RPMI8226 (cell line): ENCODE measurements around the gene CXCL9.
"Not testable (repeated sequence)": the region's sequence is repeated elsewhere in the genome, so short reads cannot be mapped to it uniquely, and the experiment has no call there.

Experiments used
- DNase-seq: peaks from one replicate; pipeline ENCODE4 v3.0.0-alpha.2; 2015

CXCL9 gene

GRCh38 chr4:76011700-76012387 is 4.5 kb upstream of the CXCL9 start:
- DNase-seq: peak; percentile 72

- no peak for DNase-seq
Measured at GRCh38 chr4:76011018-76011670, 3.8 kb upstream of the CXCL9 start.

- no peak for DNase-seq
Measured at GRCh38 chr4:76010576-76010975, 3.3 kb upstream of the CXCL9 start.

GRCh38 chr4:76009311-76009710 is 2.0 kb upstream of the CXCL9 start:
- no peak for DNase-seq

GRCh38 chr4:76003620-76004019 is 3.7 kb downstream of the CXCL9 start:
- no peak for DNase-seq

GRCh38 chr4:76003035-76003434 is 4.3 kb downstream of the CXCL9 start:
- DNase-seq: no peak

GRCh38 chr4:76002176-76002575 is 5.1 kb downstream of the CXCL9 start:
- no peak for DNase-seq

- no peak for DNase-seq
Measured at GRCh38 chr4:76001700-76002099, 5.6 kb downstream of the CXCL9 start.

GRCh38 chr4:76000279-76000678 is 7.0 kb downstream of the CXCL9 start:
- DNase-seq: no peak

GRCh38 chr4:75998525-75999147 is 8.7 kb downstream of the CXCL9 start:
- DNase-seq: not testable (repeated sequence)

- DNase-seq: no peak
Measured at GRCh38 chr4:75997946-75998345, 9.4 kb downstream of the CXCL9 start.

GRCh38 chr4:75997081-75997480 is 10.2 kb downstream of the CXCL9 start:
- DNase-seq: no peak

- DNase-seq: peak; percentile 60
Measured at GRCh38 chr4:75995727-75996126, 11.6 kb downstream of the CXCL9 start.

GRCh38 chr4:75992462-75992861 is 14.8 kb downstream of the CXCL9 start:
- no peak for DNase-seq

- no peak for DNase-seq
Measured at GRCh38 chr4:75989846-75990528, 17.3 kb downstream of the CXCL9 start.

- no peak for DNase-seq
Measured at GRCh38 chr4:75985116-75985515, 22.2 kb downstream of the CXCL9 start.

GRCh38 chr4:75980576-75980975 is 26.7 kb downstream of the CXCL9 start:
- DNase-seq: no peak

GRCh38 chr4:75976177-75976576 is 31.1 kb downstream of the CXCL9 start:
- DNase-seq: no peak

GRCh38 chr4:75973766-75974165 is 33.5 kb downstream of the CXCL9 start:
- no peak for DNase-seq

GRCh38 chr4:75968084-75968483 is 39.2 kb downstream of the CXCL9 start:
- no peak for DNase-seq

- no peak for DNase-seq
Measured at GRCh38 chr4:75963558-75963957, 43.8 kb downstream of the CXCL9 start.

GRCh38 chr4:75962072-75962471 is 45.2 kb downstream of the CXCL9 start:
- DNase-seq: not testable (repeated sequence)

- not testable (repeated sequence) for DNase-seq
Measured at GRCh38 chr4:75958546-75958945, 48.8 kb downstream of the CXCL9 start.

GRCh38 chr4:75954811-75955210 is 52.5 kb downstream of the CXCL9 start:
- not testable (repeated sequence) for DNase-seq
